Panc1 (cell line): Measurements from ENCODE around the gene ALK. TPM values are rescaled to one million over a fixed set of nuclear protein-coding genes. Genes with fewer than 3 reads are reported as not detected.

Experiments used
- ATAC-seq: fragments of 200-7000 bp; cut with Tn5 transposase; 2 replicates; pipeline ENCODE4 v1.9.1; 2020; ENCODE audit warnings: mild to moderate bottlenecking, moderate library complexity
- BruUV-seq: library from RNA; stranded (reverse); fragments of 400-500 nt; replicated peaks from 2 replicates; lab custom pipeline; 2021; lab: Mats Ljungman, UMichigan
- CTCF ChIA-PET: fragments of 300-600 bp; sonication (Branson Sonifier 250); formaldehyde crosslinking; loops from one replicate; lab custom pipeline; 2022; ENCODE audit warnings: antibody characterized with exemption; lab: Charles Lee
- POLR2A ChIA-PET: fragments of 300-600 bp; sonication (Branson Sonifier 250); formaldehyde crosslinking; loops from one replicate; lab custom pipeline; 2022; ENCODE audit warnings: antibody characterized with exemption; lab: Charles Lee
- DNase-seq: peaks from one replicate; pipeline ENCODE4 v3.0.0-alpha.2; 2010; ENCODE audit warnings: low read depth, low spot score
- H3K27ac ChIP-seq: 2 replicates; pipeline ENCODE4 v1.5.1; 2011; ENCODE audit warnings: mild to moderate bottlenecking, low read length, inconsistent platforms
- H3K27me3 ChIP-seq: fragments of 200-500 bp; sonication (Bioruptor generic); 2 replicates; pipeline ENCODE4 v1.6.0; 2014; ENCODE audit warnings: low read length, inconsistent platforms; ENCODE audit not compliant: control insufficient read depth, insufficient read depth
- H3K36me3 ChIP-seq: fragments of 200-500 bp; sonication (Bioruptor generic); 2 replicates; pipeline ENCODE4 v1.5.1; 2014; ENCODE audit warnings: inconsistent platforms, mild to moderate bottlenecking, low read length, moderate library complexity; ENCODE audit not compliant: control insufficient read depth, insufficient read depth
- H3K4me1 ChIP-seq: 2 replicates; pipeline ENCODE4 v1.5.1; 2011; ENCODE audit warnings: inconsistent platforms, mild to moderate bottlenecking, low read length, moderate library complexity; ENCODE audit not compliant: control insufficient read depth, insufficient read depth
- H3K4me3 ChIP-seq, 2 experiments: 2 replicates each; pipeline ENCODE4 v1.5.1; 2011 to 2012; ENCODE audit warnings: low read depth in 2 of 2, low read length in 2 of 2, mild to moderate bottlenecking in 2 of 2, inconsistent platforms in 1 of 2, moderate library complexity in 1 of 2
- H3K9me3 ChIP-seq: fragments of 200-500 bp; sonication (Bioruptor generic); 2 replicates; pipeline ENCODE4 v1.5.1; 2014; ENCODE audit warnings: low read depth, mild to moderate bottlenecking, inconsistent platforms, low read length, moderate library complexity; ENCODE audit not compliant: control insufficient read depth, insufficient read depth
- POLR2AphosphoS5 ChIP-seq: IDR thresholded peaks from 2 replicates; pipeline ENCODE4 v1.6.1; 2012; ENCODE audit warnings: mild to moderate bottlenecking, low read depth, low read length, moderate library complexity
- REST ChIP-seq, 2 experiments: IDR thresholded peaks; 2 replicates each; pipeline ENCODE4 v1.6.1; 2011 to 2012; ENCODE audit warnings: low read depth in 2 of 2, control low read depth in 1 of 2, low read length in 1 of 2, mild to moderate bottlenecking in 1 of 2, moderate library complexity in 1 of 2; ENCODE audit not compliant: insufficient read depth in 1 of 2
- SIN3A ChIP-seq: IDR thresholded peaks from 2 replicates; pipeline ENCODE4 v1.6.1; 2012; ENCODE audit warnings: low read depth, mild to moderate bottlenecking, low read length, moderate library complexity, borderline replicate concordance; ENCODE audit not compliant: insufficient read depth
- TCF7L2 ChIP-seq: IDR thresholded peaks from 2 replicates; pipeline ENCODE4 v1.6.1; 2011; ENCODE audit warnings: mild to moderate bottlenecking, low read depth, low read length, inconsistent platforms
- in situ Hi-C: cut with HindIII; loops from 2 replicates; pipeline ENCODE4 v1.10.0; 2016; ENCODE audit warnings: low sequenced_read_pairs, low pct_unique_long_range_greater_than_20kb
- intact Hi-C: fragments of 100-400 bp; cut with micrococcal nuclease; formaldehyde crosslinking; loops from one replicate; pipeline ENCODE4 v1.10.0; 2022; ENCODE audit not compliant: unreplicated experiment
- total RNA-seq: library from RNA; stranded (reverse); gene quantifications from one replicate; pipeline ENCODE4 v1.2.1, GENCODE V29; 2021; ENCODE audit not compliant: unreplicated experiment
- TF ChIP-seq, protein P1 (sequence below): fragments of 450-650 bp; IDR thresholded peaks from 2 replicates; pipeline ENCODE4 v1.5.1; 2017; ENCODE audit warnings: mild to moderate bottlenecking

ALK gene
- total RNA-seq, 1 experiment from 2014 or later: not detected

DNA sequence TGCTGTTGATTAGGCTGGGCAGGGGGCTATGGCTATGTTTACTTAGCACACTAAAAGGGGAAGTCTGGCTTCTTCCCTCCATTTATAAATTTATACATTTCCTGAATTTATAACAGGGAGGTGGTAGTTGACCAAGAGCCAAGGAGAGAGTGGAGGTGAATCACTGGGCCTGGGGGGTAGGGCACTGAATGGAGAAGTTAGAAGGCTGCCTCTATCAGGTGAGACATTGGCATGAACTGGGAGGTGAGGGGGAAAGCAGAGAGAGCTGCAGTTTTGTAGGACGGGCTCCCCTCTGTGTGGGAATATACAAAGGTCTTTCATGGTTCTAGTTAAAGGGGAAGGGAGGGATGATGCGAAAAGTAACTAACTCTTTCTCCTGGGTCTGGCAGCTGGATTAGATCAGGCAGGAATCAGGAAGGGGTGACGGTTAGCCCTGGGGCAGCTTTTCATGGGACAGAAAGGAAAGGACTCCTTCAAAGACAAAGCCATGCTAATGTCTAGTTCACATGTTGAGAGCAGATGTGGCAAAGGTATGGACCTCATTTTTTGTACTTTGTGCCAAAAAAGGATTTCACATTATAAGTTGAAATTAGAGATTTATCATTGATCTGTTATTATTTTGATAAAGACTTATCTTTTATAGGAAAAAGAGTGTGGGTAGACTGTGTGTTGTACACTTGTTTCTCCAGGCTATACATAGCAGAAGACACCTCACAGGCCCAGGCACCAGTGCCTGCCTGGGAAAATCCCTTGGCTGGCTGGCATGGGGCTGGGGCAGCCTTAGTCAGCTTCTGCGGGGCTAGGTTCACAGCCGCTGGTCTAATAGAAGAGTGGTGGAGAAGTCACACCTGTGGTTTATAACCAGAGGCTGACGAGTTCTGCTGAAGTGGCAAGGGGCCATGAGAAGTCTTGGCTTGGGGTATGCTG is 647.4 kb downstream of the ALK start:
- Histone ChIP-seq H3K36me3 (no peaks in the 10 kb centered on the region), H3K4me3 (no peak overlapping the region), H3K27ac (no peak overlapping the region), H3K4me1 (no peaks in the 10 kb centered on the region), H3K27me3 (peaks cover 2% of the 10 kb centered on the region), H3K9me3 (no peaks in the 10 kb centered on the region)
- ATAC-seq (no peak), DNase-seq (no peak)
- CTCF ChIA-PET: no interaction called here
- intact Hi-C loops: no loop called here
- POLR2A ChIA-PET: no interaction called here
- in situ Hi-C loops: no loop called here
- TF ChIP-seq REST (IDR thresholded peaks at IDR 0.05; ENCODE audit: insufficient read depth in 1 of 2, low read depth in 2 of 2, low read length in 1 of 2): no peak
- TF ChIP-seq TCF7L2: no peak
- TF ChIP-seq POLR2AphosphoS5: no peak
- TF ChIP-seq, protein P1, sequence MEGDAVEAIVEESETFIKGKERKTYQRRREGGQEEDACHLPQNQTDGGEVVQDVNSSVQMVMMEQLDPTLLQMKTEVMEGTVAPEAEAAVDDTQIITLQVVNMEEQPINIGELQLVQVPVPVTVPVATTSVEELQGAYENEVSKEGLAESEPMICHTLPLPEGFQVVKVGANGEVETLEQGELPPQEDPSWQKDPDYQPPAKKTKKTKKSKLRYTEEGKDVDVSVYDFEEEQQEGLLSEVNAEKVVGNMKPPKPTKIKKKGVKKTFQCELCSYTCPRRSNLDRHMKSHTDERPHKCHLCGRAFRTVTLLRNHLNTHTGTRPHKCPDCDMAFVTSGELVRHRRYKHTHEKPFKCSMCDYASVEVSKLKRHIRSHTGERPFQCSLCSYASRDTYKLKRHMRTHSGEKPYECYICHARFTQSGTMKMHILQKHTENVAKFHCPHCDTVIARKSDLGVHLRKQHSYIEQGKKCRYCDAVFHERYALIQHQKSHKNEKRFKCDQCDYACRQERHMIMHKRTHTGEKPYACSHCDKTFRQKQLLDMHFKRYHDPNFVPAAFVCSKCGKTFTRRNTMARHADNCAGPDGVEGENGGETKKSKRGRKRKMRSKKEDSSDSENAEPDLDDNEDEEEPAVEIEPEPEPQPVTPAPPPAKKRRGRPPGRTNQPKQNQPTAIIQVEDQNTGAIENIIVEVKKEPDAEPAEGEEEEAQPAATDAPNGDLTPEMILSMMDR: no peak
- TF ChIP-seq SIN3A: no peak
- BruUV-seq: no TSS peak

- TF ChIP-seq POLR2AphosphoS5 (no peak), SIN3A (no peak), REST (IDR thresholded peaks at IDR 0.05; ENCODE audit: insufficient read depth in 1 of 2, low read depth in 2 of 2, low read length in 1 of 2) (no peak), TCF7L2 (no peak)
- TF ChIP-seq, protein P1: no peak
- peaks cover 2% of the 10 kb centered on the region for H3K27me3 ChIP-seq
- CTCF ChIA-PET: no interaction called here
- in situ Hi-C loops: no loop called here
- ATAC-seq: no peak
- H3K4me1 ChIP-seq: no peaks in the 10 kb centered on the region
- BruUV-seq: no TSS peak
- H3K9me3 ChIP-seq: no peaks in the 10 kb centered on the region
- H3K36me3 ChIP-seq: no peaks in the 10 kb centered on the region
- POLR2A ChIA-PET: no interaction called here
- no peak for DNase-seq
- intact Hi-C loops: no loop called here
- H3K4me3 ChIP-seq: no peak overlapping the region
- H3K27ac ChIP-seq: no peak overlapping the region
Observed at GRCh38 chr2:29273004-29273684, 648.2 kb downstream of the ALK start.
